HepG2 (cell line): ENCODE results near the gene VEZF1. TPM values are rescaled to one million over a fixed set of nuclear protein-coding genes. Genes with fewer than 3 reads are reported as not detected.

Experiments
- AKAP8 ChIP-seq: sonication (generic); formaldehyde crosslinking; IDR thresholded peaks from 2 replicates; pipeline ENCODE4 v1.5.1; 2020; ENCODE audit warnings: mild to moderate bottlenecking, missing genetic modification reagents
- CBX1 ChIP-seq: IDR thresholded peaks from one replicate; pipeline ENCODE4 v1.6.1; 2016; ENCODE audit warnings: antibody characterized with exemption, low read depth
- DR1 ChIP-seq: sonication (generic); formaldehyde crosslinking; IDR thresholded peaks from 2 replicates; pipeline ENCODE4 v1.8.0; 2021; ENCODE audit warnings: mild to moderate bottlenecking, missing genetic modification reagents, inconsistent platforms
- EED ChIP-seq: sonication (generic); formaldehyde crosslinking; IDR thresholded peaks from 2 replicates; pipeline ENCODE4 v1.5.0; 2020; ENCODE audit warnings: mild to moderate bottlenecking, missing genetic modification reagents
- EZH2 ChIP-seq: conservative IDR thresholded peaks from 2 replicates; pipeline ENCODE4 v1.6.1; 2012; ENCODE audit warnings: mild to moderate bottlenecking, low read depth, low read length, moderate library complexity
- GTF3A ChIP-seq: sonication (generic); formaldehyde crosslinking; conservative IDR thresholded peaks from 2 replicates; pipeline ENCODE4 v1.4.0; 2020; ENCODE audit warnings: mild to moderate bottlenecking, missing genetic modification reagents
- HNF4G ChIP-seq, 2 experiments: sonication (generic) in 1 of 2; formaldehyde crosslinking in 1 of 2; IDR thresholded peaks; 2 replicates each; pipeline versions ENCODE4 v1.4.0 to v1.6.1; 2011 to 2020; ENCODE audit warnings: borderline replicate concordance in 2 of 2, low read depth in 2 of 2, mild to moderate bottlenecking in 2 of 2, low read length in 1 of 2, missing genetic modification reagents in 1 of 2, moderate library complexity in 1 of 2
- IKZF4 ChIP-seq: sonication (generic); formaldehyde crosslinking; IDR thresholded peaks from 2 replicates; pipeline ENCODE4 v1.5.1; 2020; ENCODE audit warnings: borderline replicate concordance, mild to moderate bottlenecking, low read depth, missing genetic modification reagents; ENCODE audit errors: not compliant biosample characterization
- NCOA2 ChIP-seq: sonication (generic); formaldehyde crosslinking; IDR thresholded peaks from 2 replicates; pipeline ENCODE4 v1.8.0; 2022; ENCODE audit warnings: inconsistent platforms
- RARA ChIP-seq: IDR thresholded peaks from 2 replicates; pipeline ENCODE4 v1.6.1; 2016; ENCODE audit warnings: missing genetic modification reagents, missing compliant biosample characterization
- RFX5 ChIP-seq: IDR thresholded peaks from 2 replicates; pipeline ENCODE4 v1.6.1; 2011; ENCODE audit warnings: low read depth, low read length, improper control_type of control experiment
- SNAPC2 ChIP-seq: sonication (generic); formaldehyde crosslinking; IDR thresholded peaks from 2 replicates; pipeline ENCODE4 v1.8.1; 2022; ENCODE audit warnings: mild to moderate bottlenecking, missing genetic modification reagents
- SRY ChIP-seq: sonication (generic); formaldehyde crosslinking; IDR thresholded peaks from 2 replicates; pipeline ENCODE4 v1.8.0; 2022; ENCODE audit warnings: mild to moderate bottlenecking, missing genetic modification reagents
- TEAD2 ChIP-seq: sonication (generic); formaldehyde crosslinking; IDR thresholded peaks from 2 replicates; pipeline ENCODE4 v1.9.0; 2021; ENCODE audit warnings: missing genetic modification reagents
- TRIM24 ChIP-seq: sonication (generic); formaldehyde crosslinking; IDR thresholded peaks from 2 replicates; pipeline ENCODE4 v1.8.0; 2022; ENCODE audit warnings: mild to moderate bottlenecking, missing genetic modification reagents
- ZBTB7B ChIP-seq: sonication (generic); formaldehyde crosslinking; IDR thresholded peaks from 2 replicates; pipeline ENCODE4 v1.4.0; 2020; ENCODE audit warnings: missing genetic modification reagents
- ZC3H13 ChIP-seq: sonication (generic); formaldehyde crosslinking; IDR thresholded peaks from 2 replicates; pipeline ENCODE4 v1.8.1; 2023; ENCODE audit warnings: mild to moderate bottlenecking, missing genetic modification reagents, moderate library complexity
- ZEB1 ChIP-seq: IDR thresholded peaks from 2 replicates; pipeline ENCODE4 v1.6.1; 2012; ENCODE audit warnings: mild to moderate bottlenecking, low read depth, inconsistent platforms; ENCODE audit not compliant: insufficient replicate concordance
- ZFP82 ChIP-seq: sonication (generic); formaldehyde crosslinking; IDR thresholded peaks from 2 replicates; pipeline ENCODE4 v1.5.1; 2020; ENCODE audit warnings: mild to moderate bottlenecking, missing genetic modification reagents, borderline replicate concordance
- ZNF17 ChIP-seq: sonication (generic); formaldehyde crosslinking; IDR thresholded peaks from 2 replicates; pipeline ENCODE4 v1.5.0; 2020; ENCODE audit warnings: mild to moderate bottlenecking, missing genetic modification reagents
- ZNF510 ChIP-seq: sonication (generic); formaldehyde crosslinking; IDR thresholded peaks from 2 replicates; pipeline ENCODE4 v1.4.0; 2020; ENCODE audit warnings: low read depth, mild to moderate bottlenecking, missing genetic modification reagents
- ZNF644 ChIP-seq: IDR thresholded peaks from 2 replicates; pipeline ENCODE4 v1.6.1; 2016; ENCODE audit warnings: low read depth
- polyA plus RNA-seq, 8 experiments: library from polyadenylated mRNA; depleted of rRNA in 3 of 8; stranded (reverse) in 7 of 8; unstranded in 1 of 8; fragments of >200 nt; fragmentation: Illumina TruSeq in 4 of 8; extraction: Trizol in 4 of 8; gene quantifications; 2 replicates each; pipeline versions ENCODE4 v1.2.1 to v1.2.3, GENCODE V29; 2011 to 2016; ENCODE audit warnings: low read depth in 4 of 8, missing spikeins in 1 of 8, mixed read lengths in 1 of 8; ENCODE audit not compliant: insufficient read depth in 1 of 8
- total RNA-seq, 5 experiments: library from RNA; depleted of rRNA; stranded (reverse); fragments of >200 nt; fragmentation: Illumina TruSeq; extraction: Trizol; gene quantifications; 2 replicates each; pipeline ENCODE4 v1.2.3, GENCODE V29; 2016; ENCODE audit warnings: low read depth in 1 of 5
- TF ChIP-seq, protein P1 (sequence below): sonication (generic); formaldehyde crosslinking; IDR thresholded peaks from 2 replicates; pipeline ENCODE4 v1.4.0; 2020; ENCODE audit warnings: mild to moderate bottlenecking, low read depth, missing genetic modification reagents
- TF ChIP-seq, protein P2 (sequence below): IDR thresholded peaks from 2 replicates; pipeline ENCODE4 v1.6.1; 2016; ENCODE audit warnings: low read depth
- TF ChIP-seq, protein P3 (sequence below), 2 experiments: fragments of 450-650 bp in 1 of 2; sonication (generic) in 1 of 2; formaldehyde crosslinking; IDR thresholded peaks; 2 replicates each; pipeline versions ENCODE4 v1.5.0 to v1.8.0; 2020 to 2022; ENCODE audit warnings: mild to moderate bottlenecking in 1 of 2, missing genetic modification reagents in 1 of 2
- TF ChIP-seq, protein P4 (sequence below): sonication (generic); formaldehyde crosslinking; IDR thresholded peaks from 2 replicates; pipeline ENCODE4 v1.8.0; 2022; ENCODE audit warnings: missing genetic modification reagents, mild to moderate bottlenecking, inconsistent platforms, borderline replicate concordance

The VEZF1 gene
- total and polyA plus RNA-seq, 2 of the 13 experiments (the other 11 are each of a cell fraction or from before 2014, with no cell fraction given), result 45.9 to 49.7 TPM

DNA sequence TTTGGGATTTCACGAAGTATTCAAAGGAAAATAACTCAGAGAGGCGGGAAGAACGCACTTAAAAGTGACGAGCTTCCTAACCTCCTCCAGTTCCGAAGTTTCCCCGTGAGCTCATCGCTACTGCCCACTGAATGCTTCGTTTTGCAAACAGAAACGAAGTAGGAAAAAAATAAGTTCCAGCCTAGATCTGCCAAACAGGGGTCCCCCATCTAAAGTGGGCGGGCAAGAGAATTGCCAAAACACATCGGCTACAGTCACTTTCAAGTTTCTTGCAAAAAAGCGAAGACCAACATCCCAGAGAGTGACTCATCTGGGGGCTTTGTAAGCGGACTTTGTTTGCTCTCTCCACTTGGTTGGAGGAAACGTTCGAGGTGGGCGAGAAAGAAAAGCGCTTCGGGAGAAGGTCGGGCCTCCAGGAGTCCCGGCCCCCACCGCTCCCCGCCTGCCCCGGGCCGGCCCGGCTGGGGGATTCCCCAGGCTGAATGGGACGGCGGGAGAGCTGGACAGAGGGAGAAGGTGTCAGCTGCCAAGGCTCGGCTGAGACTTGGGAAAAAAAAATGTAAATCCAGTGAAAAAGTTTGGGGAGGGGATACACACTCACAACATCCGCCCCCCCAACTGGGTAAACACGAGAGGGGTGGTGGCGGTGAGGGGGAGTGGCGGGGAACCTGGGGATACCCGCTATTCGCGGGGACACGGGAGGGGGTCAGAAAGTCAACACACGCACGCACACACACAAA lies 1.0 kb downstream of the VEZF1 start (continued):
- TF ChIP-seq NCOA2 (CRISPR knock-in tag), result no peak; the same call in 1 of the 2 replicates
- TF ChIP-seq, protein P1, sequence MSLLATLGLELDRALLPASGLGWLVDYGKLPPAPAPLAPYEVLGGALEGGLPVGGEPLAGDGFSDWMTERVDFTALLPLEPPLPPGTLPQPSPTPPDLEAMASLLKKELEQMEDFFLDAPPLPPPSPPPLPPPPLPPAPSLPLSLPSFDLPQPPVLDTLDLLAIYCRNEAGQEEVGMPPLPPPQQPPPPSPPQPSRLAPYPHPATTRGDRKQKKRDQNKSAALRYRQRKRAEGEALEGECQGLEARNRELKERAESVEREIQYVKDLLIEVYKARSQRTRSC (CRISPR knock-in tag), result no peak
- peak; percentile 18; the same call in 1 of the 2 replicates for TF ChIP-seq HNF4G (IDR thresholded peaks at IDR 0.05; ENCODE audit: borderline replicate concordance, low read depth, low read length)
- TF ChIP-seq HNF4G (CRISPR knock-in tag; IDR thresholded peaks at IDR 0.05; ENCODE audit: borderline replicate concordance, low read depth), result no peak; the same call in 1 of the 2 replicates
- TF ChIP-seq SNAPC2 (CRISPR knock-in tag), result no peak
- TF ChIP-seq IKZF4 (CRISPR knock-in tag), result no peak
- TF ChIP-seq SRY (CRISPR knock-in tag), result peak; percentile 54; the same call in 1 of the 2 replicates
- no peak for TF ChIP-seq AKAP8 (CRISPR knock-in tag)
- TF ChIP-seq ZNF17 (CRISPR knock-in tag), result no peak
- TF ChIP-seq, protein P2, sequence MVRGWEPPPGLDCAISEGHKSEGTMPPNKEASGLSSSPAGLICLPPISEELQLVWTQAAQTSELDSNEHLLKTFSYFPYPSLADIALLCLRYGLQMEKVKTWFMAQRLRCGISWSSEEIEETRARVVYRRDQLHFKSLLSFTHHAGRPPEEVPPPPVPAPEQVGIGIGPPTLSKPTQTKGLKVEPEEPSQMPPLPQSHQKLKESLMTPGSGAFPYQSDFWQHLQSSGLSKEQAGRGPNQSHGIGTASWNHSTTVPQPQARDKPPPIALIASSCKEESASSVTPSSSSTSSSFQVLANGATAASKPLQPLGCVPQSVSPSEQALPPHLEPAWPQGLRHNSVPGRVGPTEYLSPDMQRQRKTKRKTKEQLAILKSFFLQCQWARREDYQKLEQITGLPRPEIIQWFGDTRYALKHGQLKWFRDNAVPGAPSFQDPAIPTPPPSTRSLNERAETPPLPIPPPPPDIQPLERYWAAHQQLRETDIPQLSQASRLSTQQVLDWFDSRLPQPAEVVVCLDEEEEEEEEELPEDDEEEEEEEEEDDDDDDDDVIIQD (CRISPR knock-in tag), result 0 out of 2 replicates have a peak, but pooled peaks have one; percentile 53
- peak; percentile 24; the same call in 1 of the 2 replicates for TF ChIP-seq RARA (CRISPR knock-in tag)
- no peak for TF ChIP-seq DR1
- TF ChIP-seq RFX5, result no peak
- peak; percentile 17; the same call in 1 of the 2 replicates for TF ChIP-seq ZNF644 (CRISPR knock-in tag)
- no peak for TF ChIP-seq EZH2
- no peak for TF ChIP-seq EED (CRISPR knock-in tag)
- no peak for TF ChIP-seq TEAD2
- no peak for TF ChIP-seq TRIM24
- no peak; the same call in 1 of the 2 replicates for TF ChIP-seq GTF3A (CRISPR knock-in tag)
- TF ChIP-seq ZEB1, result no peak
- peak; percentile 72; the same call in 1 of the 2 replicates for TF ChIP-seq ZC3H13 (CRISPR knock-in tag)
- TF ChIP-seq, protein P3, sequence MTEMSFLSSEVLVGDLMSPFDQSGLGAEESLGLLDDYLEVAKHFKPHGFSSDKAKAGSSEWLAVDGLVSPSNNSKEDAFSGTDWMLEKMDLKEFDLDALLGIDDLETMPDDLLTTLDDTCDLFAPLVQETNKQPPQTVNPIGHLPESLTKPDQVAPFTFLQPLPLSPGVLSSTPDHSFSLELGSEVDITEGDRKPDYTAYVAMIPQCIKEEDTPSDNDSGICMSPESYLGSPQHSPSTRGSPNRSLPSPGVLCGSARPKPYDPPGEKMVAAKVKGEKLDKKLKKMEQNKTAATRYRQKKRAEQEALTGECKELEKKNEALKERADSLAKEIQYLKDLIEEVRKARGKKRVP (CRISPR knock-in tag; IDR thresholded peaks at IDR 0.05), result peak in 1 of 2 experiments; percentile 46; a peak in 2 of 4 replicates
- peak; percentile 26; the same call in 1 of the 2 replicates for TF ChIP-seq ZFP82 (CRISPR knock-in tag)
- TF ChIP-seq, protein P4, sequence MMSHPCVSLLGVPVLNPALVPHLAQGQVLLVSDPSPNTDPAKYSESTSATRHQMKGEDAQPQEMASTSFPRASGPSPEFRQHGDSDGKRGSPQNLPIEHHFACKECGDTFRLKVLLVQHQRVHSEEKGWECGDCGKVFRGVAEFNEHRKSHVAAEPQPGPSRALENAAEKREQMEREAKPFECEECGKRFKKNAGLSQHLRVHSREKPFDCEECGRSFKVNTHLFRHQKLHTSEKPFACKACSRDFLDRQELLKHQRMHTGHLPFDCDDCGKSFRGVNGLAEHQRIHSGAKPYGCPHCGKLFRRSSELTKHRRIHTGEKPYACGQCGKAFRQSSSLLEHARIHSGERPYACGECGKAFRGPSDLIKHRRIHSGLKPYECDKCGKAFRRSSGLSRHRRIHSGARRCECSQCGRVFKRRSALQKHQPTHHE (CRISPR knock-in tag), result peak; percentile 79; the same call in 1 of the 2 replicates
- TF ChIP-seq ZBTB7B (CRISPR knock-in tag), result peak; percentile 81
- no peak for TF ChIP-seq ZNF510 (CRISPR knock-in tag)
- no peak for TF ChIP-seq CBX1
